CD4-positive, alpha-beta memory T cell (primary cell): Measurements from ENCODE around the gene METTL25B. TPM values are rescaled to one million over a fixed set of nuclear protein-coding genes. Genes with fewer than 3 reads are reported as not detected.

Experiments used
- CTCF ChIA-PET: fragments of 350-600 bp; sonication (Branson Sonifier 250); formaldehyde crosslinking; loops from one replicate; lab custom pipeline; 2021; ENCODE audit warnings: inconsistent platforms; ENCODE audit not compliant: partially characterized antibody; lab: Charles Lee
- POLR2A ChIA-PET: fragments of 350-600 bp; sonication (Branson Sonifier 250); formaldehyde crosslinking; loops from one replicate; lab custom pipeline; 2021; ENCODE audit not compliant: partially characterized antibody; lab: Charles Lee
- DNase-seq, 5 donors: peaks; one replicate each; pipeline versions ENCODE4 v3.0.0 to v3.0.0-alpha.2; 2020 to 2022; ENCODE audit warnings: mixed read lengths in 1 of 5
- H3K27ac ChIP-seq: one replicate; pipeline ENCODE4 v1.7.0; 2013; ENCODE audit warnings: low read depth, low read length
- H3K27me3 ChIP-seq: 2 replicates; pipeline ENCODE4 v1.7.0; 2013; ENCODE audit warnings: mild to moderate bottlenecking, low read length, moderate library complexity; ENCODE audit not compliant: insufficient read depth
- H3K36me3 ChIP-seq: 2 replicates; pipeline ENCODE4 v1.7.0; 2013; ENCODE audit warnings: mild to moderate bottlenecking, low read length, moderate library complexity; ENCODE audit not compliant: insufficient read depth
- H3K4me1 ChIP-seq: 2 replicates; pipeline ENCODE4 v1.7.0; 2013; ENCODE audit warnings: mild to moderate bottlenecking, low read length, moderate library complexity; ENCODE audit not compliant: insufficient read depth
- H3K4me3 ChIP-seq, 2 donors: one replicate each; pipeline ENCODE4 v1.7.0; 2013; ENCODE audit warnings: low read length in 2 of 2, mild to moderate bottlenecking in 1 of 2
- H3K9me3 ChIP-seq, 2 donors: one replicate each; pipeline ENCODE4 v1.7.0; 2013; ENCODE audit warnings: low read length in 2 of 2, control low read depth in 1 of 2; ENCODE audit not compliant: control insufficient read depth in 1 of 2
- H3K27ac Mint-ChIP-seq, 7 donors: one replicate each; pipeline ENCODE4 v1.8.0; 2020 to 2021; ENCODE audit warnings: mixed read lengths in 7 of 7, mild to moderate bottlenecking in 6 of 7, inconsistent platforms in 3 of 7, moderate library complexity in 3 of 7
- H3K27me3 Mint-ChIP-seq, 2 donors: one replicate each; pipeline ENCODE4 v1.8.0; 2020 to 2021; ENCODE audit warnings: mixed read lengths in 2 of 2
- H3K36me3 Mint-ChIP-seq, 2 donors: one replicate each; pipeline ENCODE4 v1.8.0; 2020 to 2021; ENCODE audit warnings: mixed read lengths in 2 of 2, inconsistent platforms in 1 of 2, mild to moderate bottlenecking in 1 of 2
- H3K4me1 Mint-ChIP-seq, 4 donors: one replicate each; pipeline ENCODE4 v1.8.0; 2020 to 2021; ENCODE audit warnings: mixed read lengths in 4 of 4, mild to moderate bottlenecking in 1 of 4
- H3K4me3 Mint-ChIP-seq, 8 donors: one replicate each; pipeline ENCODE4 v1.8.0; 2020 to 2021; ENCODE audit warnings: mixed read lengths in 8 of 8, mild to moderate bottlenecking in 7 of 8, moderate library complexity in 6 of 8, inconsistent platforms in 3 of 8
- H3K9me3 Mint-ChIP-seq, 8 donors: one replicate each; pipeline ENCODE4 v1.8.0; 2020 to 2021; ENCODE audit warnings: mixed read lengths in 8 of 8, mild to moderate bottlenecking in 5 of 8, inconsistent platforms in 3 of 8, moderate library complexity in 1 of 8
- intact Hi-C: fragments of 100-400 bp; cut with micrococcal nuclease; formaldehyde crosslinking; loops from one replicate; pipeline ENCODE4 v1.15.1; 2023
- polyA plus RNA-seq, 2 donors: library from polyadenylated mRNA; unstranded; fragments of 300-500 nt; fragmentation: Illumina TruSeq; gene quantifications; one replicate each; pipeline ENCODE4 v1.2.3, GENCODE V29; 2021
- total RNA-seq, 2 experiments: library from RNA; stranded (reverse); gene quantifications; one replicate each; pipeline ENCODE4 v1.2.3, GENCODE V29; 2021

METTL25B gene
- total and polyA plus RNA-seq, 4 experiments from 2014 or later = 4.6 to 35.7 (median 19.0) TPM

DNA sequence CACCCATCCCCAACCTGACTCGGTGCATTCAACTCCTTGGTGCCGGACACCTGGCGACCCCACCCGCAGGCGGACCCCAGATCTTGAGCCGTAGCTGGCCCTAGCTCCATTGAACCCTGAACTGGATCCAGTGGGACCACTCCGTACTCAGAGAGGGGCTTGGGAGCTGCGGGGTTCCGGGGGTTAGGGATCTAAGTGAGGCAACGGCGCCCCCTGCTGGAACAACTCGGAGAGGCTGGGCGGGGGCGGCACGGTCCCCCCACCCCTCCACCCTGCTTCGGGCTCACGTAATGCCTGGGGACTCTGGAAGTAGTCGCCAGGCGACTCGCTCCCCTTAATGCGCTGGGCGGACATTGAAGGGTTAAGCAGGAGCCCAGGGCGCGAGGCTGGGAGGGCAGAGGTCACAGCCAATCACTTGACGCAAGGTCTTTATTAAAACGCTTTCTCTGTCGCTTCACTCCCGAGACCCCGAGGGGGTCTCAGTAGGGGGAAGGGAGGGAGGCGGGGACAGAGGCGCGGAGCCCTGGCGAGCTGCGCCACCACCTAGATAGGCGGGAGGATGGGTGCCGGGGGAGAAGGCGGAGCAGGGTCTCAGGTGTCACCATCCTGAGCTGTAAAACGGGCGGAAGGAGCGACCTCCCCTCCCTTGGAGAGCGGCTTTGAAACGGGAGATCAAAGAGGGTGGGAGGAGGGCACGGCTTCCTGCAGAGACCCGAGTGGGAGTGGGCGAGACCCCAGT, 22.2 kb upstream of the METTL25B start:
- H3K9me3 Mint-ChIP-seq = no peaks in the 10 kb centered on the region
- POLR2A ChIA-PET = interaction anchor here (0.6 to 4.2 kb wide), 14 partner anchors 8 to 225 kb away, joined by 3 to 35 read pairs (median 4); partner anchors contain the start of genes HDGF, ISG20L2, METTL25B and MRPL24

DNA sequence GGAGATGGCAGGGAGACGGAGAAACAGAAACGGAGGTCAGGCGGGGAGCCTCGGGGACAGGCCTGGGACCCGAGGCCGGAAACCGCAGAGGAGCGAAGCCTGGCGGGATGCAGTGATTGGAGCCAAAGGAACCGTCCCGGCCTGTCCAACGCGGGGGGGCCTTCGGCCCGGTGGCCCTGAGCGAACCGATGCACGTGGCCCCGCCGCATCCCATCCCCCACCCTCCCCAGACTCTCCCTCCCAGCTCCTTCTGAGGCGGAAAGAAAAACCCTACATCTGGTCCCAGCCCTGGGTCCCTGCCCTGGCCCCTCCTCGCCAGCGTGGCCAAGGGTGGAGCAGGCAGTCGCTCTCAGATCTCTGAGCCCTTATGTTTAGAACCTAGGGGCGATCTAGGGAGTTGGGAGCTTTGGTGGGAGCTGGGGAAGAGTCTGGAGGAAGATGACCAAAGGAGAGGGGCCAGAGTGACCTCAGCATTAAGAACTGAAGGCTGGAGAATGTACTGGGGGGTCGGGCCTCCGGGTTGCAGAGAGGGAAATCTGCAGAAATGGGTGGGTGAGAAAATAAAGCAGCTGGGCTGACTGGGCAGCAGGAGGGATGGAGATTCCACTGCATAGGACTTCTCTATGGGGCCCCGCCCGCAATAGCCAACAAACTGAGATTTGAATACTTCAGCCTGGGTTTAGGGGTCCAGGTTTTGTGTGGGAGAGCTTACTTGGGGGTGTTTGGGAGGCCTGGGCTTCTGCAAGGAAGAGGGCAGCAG, 21.4 kb upstream of the METTL25B start:
- ChIA-PET CTCF (interaction anchor here (0.8 to 12.1 kb wide), 20 partner anchors 9 to 813 kb away, joined by 3 to 187 read pairs (median 4); partner anchors contain the start of genes ISG20L2, METTL25B, NES and PRCC), POLR2A (interaction anchor here (0.6 to 4.2 kb wide), 18 partner anchors 9 to 226 kb away, joined by 3 to 35 read pairs (median 4); partner anchors contain the start of genes HDGF, ISG20L2, METTL25B and MRPL24)
- Histone ChIP-seq H3K9me3 (no peaks in the 10 kb centered on the region), H3K27ac (peak overlapping the region; percentile 63), H3K27me3 (peaks cover 6% of the 10 kb centered on the region), H3K4me1 (peaks cover 32% of the 10 kb centered on the region), H3K4me3 (peak overlapping the region; percentile 63 to 65), H3K36me3 (no peaks in the 10 kb centered on the region)
- peaks cover 0 to 4% of the 10 kb centered on the region in 2 donors for H3K36me3 Mint-ChIP-seq
- intact Hi-C loops = loop anchor here (1.0 to 10.0 kb wide), 4 partner anchors 18 to 82 kb away; partner anchors contain the start of genes ISG20L2 and METTL25B
- peaks cover 8 to 47% (median 24%) of the 10 kb centered on the region in 4 donors for H3K4me1 Mint-ChIP-seq
- H3K9me3 Mint-ChIP-seq = no peaks in the 10 kb centered on the region
- peak overlapping the region; percentile 84 to 94 (median 93) for H3K27ac Mint-ChIP-seq
- peak overlapping the region; percentile 88 to 96 (median 89) for H3K4me3 Mint-ChIP-seq
- DNase-seq = peak in 1 of 5 donors; percentile 47
- peaks cover 6 to 9% of the 10 kb centered on the region in 2 donors for H3K27me3 Mint-ChIP-seq

More for the DNA sequence above, 22.2 kb upstream of the METTL25B start:
- H3K27ac ChIP-seq = peak overlapping the region; percentile 63
- peaks cover 6% of the 10 kb centered on the region for H3K27me3 ChIP-seq
- H3K4me3 ChIP-seq = peak overlapping the region; percentile 63 to 65
- peaks cover 0 to 4% of the 10 kb centered on the region in 2 donors for H3K36me3 Mint-ChIP-seq
- H3K4me1 Mint-ChIP-seq = peaks cover 8 to 47% (median 24%) of the 10 kb centered on the region in 4 donors
- peak overlapping the region; percentile 88 to 96 (median 89) for H3K4me3 Mint-ChIP-seq
- H3K4me1 ChIP-seq = peaks cover 32% of the 10 kb centered on the region
- peak; percentile 67 to 72 (median 70) for DNase-seq
- no peaks in the 10 kb centered on the region for H3K9me3 ChIP-seq
- CTCF ChIA-PET = interaction anchor here (0.6 to 12.1 kb wide), 25 partner anchors 9 to 813 kb away, joined by 3 to 187 read pairs (median 4); partner anchors contain the start of genes ISG20L2, METTL25B, NES and PRCC
- intact Hi-C loops = loop anchor here (1.0 to 10.0 kb wide), 4 partner anchors 17 to 81 kb away; partner anchors contain the start of genes ISG20L2 and METTL25B
- peak overlapping the region; percentile 84 to 94 (median 93) for H3K27ac Mint-ChIP-seq
- H3K36me3 ChIP-seq = no peaks in the 10 kb centered on the region
- H3K27me3 Mint-ChIP-seq = peaks cover 6 to 9% of the 10 kb centered on the region in 2 donors

DNA sequence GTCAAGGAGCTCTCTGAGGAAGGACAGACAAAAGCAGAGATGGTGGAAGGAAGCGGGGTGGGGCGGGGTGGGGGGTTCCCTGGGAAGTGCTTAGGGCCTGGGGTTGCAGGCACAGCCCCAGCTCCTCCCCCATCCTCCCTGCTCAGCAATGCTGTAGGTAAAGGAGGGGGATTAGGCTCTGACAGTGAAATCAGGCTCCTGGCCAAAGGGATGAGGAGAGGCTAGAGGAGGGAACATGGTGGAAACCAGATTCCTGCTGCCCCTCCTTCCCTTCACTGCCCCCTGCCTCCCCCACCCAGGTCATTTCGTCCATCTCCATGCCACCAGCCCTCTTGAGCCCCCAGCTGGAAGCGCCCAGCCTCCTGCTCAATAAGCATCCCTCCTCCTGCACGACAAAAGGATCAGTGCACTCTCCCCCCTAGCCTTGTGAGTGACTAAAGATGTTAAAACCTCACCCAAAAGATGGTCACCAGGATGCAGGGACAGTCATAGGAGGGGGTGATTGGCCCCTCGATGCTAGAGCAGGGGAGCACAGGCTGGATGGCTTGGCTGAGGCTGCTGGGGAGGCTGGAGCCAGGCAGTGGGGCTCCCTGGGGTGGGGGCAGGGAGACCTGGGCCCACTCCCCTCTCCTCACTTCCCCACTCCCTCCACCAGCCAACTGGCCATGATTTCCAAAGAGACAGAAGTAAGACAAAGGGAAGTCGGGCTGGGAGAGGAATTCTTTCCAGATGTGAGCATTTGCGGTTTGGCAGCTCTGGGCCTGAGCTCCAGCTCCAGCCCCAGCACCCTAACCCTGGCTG, 20.7 kb upstream of the METTL25B start:
- Mint-ChIP-seq H3K27me3 (peaks cover 6 to 9% of the 10 kb centered on the region in 2 donors), H3K4me3 (peak overlapping the region; percentile 76 to 90 (median 89)), H3K9me3 (no peaks in the 10 kb centered on the region), H3K4me1 (peaks cover 8 to 47% (median 24%) of the 10 kb centered on the region in 4 donors), H3K27ac (peak overlapping the region in 5 of 7 donors; percentile 81 to 94 (median 83)), H3K36me3 (peaks cover 0 to 4% of the 10 kb centered on the region in 2 donors)
- peaks cover 6% of the 10 kb centered on the region for H3K27me3 ChIP-seq
- CTCF ChIA-PET = interaction anchor here (1.4 to 12.1 kb wide), 9 partner anchors 8 to 322 kb away, joined by 3 to 187 read pairs (median 13); partner anchors contain the start of genes ISG20L2, METTL25B and NES
- H3K4me3 ChIP-seq = no peak overlapping the region
- POLR2A ChIA-PET = interaction anchor here (0.6 to 4.2 kb wide), 11 partner anchors 8 to 153 kb away, joined by 3 to 35 read pairs (median 7); partner anchors contain the start of genes HDGF, ISG20L2, METTL25B and MRPL24
- no peaks in the 10 kb centered on the region for H3K9me3 ChIP-seq
- no peak for DNase-seq
- intact Hi-C loops = loop anchor here (10.0 kb wide), 1 partner anchor 83 kb away; no protein-coding TSS in a partner anchor
- H3K27ac ChIP-seq = no peak overlapping the region
- no peaks in the 10 kb centered on the region for H3K36me3 ChIP-seq
- peaks cover 32% of the 10 kb centered on the region for H3K4me1 ChIP-seq

DNA sequence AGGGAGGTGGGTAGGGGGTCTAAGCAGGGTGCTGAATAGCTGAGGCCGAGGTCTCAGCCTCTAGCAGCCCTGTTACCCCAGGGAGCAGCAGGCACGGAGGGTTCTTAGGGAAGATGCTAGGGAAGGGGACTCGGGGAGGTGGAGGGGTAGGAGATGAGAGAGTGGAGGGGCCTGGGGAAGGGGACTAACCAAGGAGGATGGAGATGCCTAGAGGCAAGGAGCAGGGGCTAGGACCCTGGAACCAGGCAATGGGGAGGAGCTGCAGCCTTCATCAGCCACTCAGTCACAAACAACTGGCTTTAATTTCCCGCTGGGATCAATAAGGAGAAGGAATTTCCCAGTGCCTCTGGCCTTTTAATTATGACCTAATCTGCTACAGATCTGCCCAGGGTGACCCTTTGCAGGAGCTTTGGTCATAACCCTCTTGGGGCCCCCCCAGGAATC, 20.0 kb upstream of the METTL25B start:
- no peak for DNase-seq
- ChIA-PET CTCF (interaction anchor here (2.3 to 12.1 kb wide), 3 partner anchors 19 to 81 kb away, joined by 8 to 187 read pairs (median 63); partner anchors contain the start of genes ISG20L2 and METTL25B), POLR2A (interaction anchor here (0.6 to 4.2 kb wide), 4 partner anchors 13 to 33 kb away, joined by 3 to 35 read pairs (median 13); partner anchors contain the start of genes ISG20L2 and METTL25B)
- intact Hi-C loops = loop anchor here (10.0 kb wide), 1 partner anchor 83 kb away; no protein-coding TSS in a partner anchor
- H3K4me1 Mint-ChIP-seq = peaks cover 8 to 47% (median 24%) of the 10 kb centered on the region in 4 donors
- peak overlapping the region in 5 of 7 donors; percentile 13 to 72 (median 48) for H3K27ac Mint-ChIP-seq
- peaks cover 4 to 6% of the 10 kb centered on the region in 2 donors for H3K27me3 Mint-ChIP-seq
- H3K36me3 Mint-ChIP-seq = peaks cover 0 to 4% of the 10 kb centered on the region in 2 donors
- H3K4me3 Mint-ChIP-seq = peak overlapping the region in 2 of 8 donors; percentile 12 to 49
- Histone ChIP-seq H3K9me3 (no peaks in the 10 kb centered on the region), H3K36me3 (no peaks in the 10 kb centered on the region), H3K27ac (no peak overlapping the region), H3K4me1 (peaks cover 32% of the 10 kb centered on the region), H3K27me3 (peaks cover 6% of the 10 kb centered on the region), H3K4me3 (no peak overlapping the region)
- no peaks in the 10 kb centered on the region for H3K9me3 Mint-ChIP-seq

DNA sequence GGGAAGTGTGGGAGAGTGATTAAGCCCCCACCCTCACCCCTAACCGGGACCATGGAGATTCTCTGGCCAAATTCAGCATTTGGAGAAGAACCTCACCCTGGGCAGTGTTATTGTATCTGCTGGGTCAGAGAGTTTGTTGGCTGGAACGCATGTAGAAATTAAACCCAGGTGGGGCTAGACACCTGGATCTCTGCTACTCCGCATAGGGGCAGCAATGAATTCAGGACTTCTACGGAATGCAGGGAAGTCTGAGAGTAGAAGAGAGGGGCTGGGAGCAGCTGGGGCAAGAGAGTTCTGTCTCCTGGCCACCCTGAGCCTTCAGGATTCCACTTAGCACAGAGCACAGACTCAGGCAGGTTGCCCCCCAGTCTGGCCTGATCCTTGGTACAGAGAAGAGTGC, 19.2 kb upstream of the METTL25B start:
- Histone ChIP-seq H3K36me3 (no peaks in the 10 kb centered on the region), H3K4me3 (no peak overlapping the region), H3K27ac (no peak overlapping the region), H3K27me3 (peaks cover 6% of the 10 kb centered on the region), H3K4me1 (peaks cover 32% of the 10 kb centered on the region), H3K9me3 (no peaks in the 10 kb centered on the region)
- ChIA-PET CTCF (interaction anchor here (4.3 to 12.1 kb wide), 2 partner anchors 18 to 20 kb away, joined by 63 to 187 read pairs; partner anchors contain the start of genes ISG20L2 and METTL25B), POLR2A (interaction anchor here (0.6 kb wide), 1 partner anchor 32 kb away, joined by 3 read pairs; no protein-coding TSS in a partner anchor)
- intact Hi-C loops = loop anchor here (10.0 kb wide), 1 partner anchor 84 kb away; no protein-coding TSS in a partner anchor
- Mint-ChIP-seq H3K27me3 (peaks cover 4% of the 10 kb centered on the region in 2 donors), H3K36me3 (peaks cover 0 to 4% of the 10 kb centered on the region in 2 donors), H3K4me3 (no peak overlapping the region), H3K9me3 (no peaks in the 10 kb centered on the region), H3K27ac (peak overlapping the region in 6 of 7 donors; percentile 44 to 85 (median 51)), H3K4me1 (peaks cover 8 to 44% (median 23%) of the 10 kb centered on the region in 4 donors)
- no peak for DNase-seq
